Peyer's patch (tissue), 4 donors: ENCODE results near the gene CFAP20DC.

Experiments used
- CTCF ChIP-seq, 6 experiments: fragments of 450-650 bp in 4 of 6; fragments of 200-600 bp in 2 of 6; sonication (generic) in 1 of 6; IDR thresholded peaks; one replicate each; pipeline ENCODE4 v1.5.1; 2017 to 2019; ENCODE audit warnings: antibody characterized with exemption in 6 of 6, mild to moderate bottlenecking in 3 of 6, moderate library complexity in 1 of 6
- POLR2A ChIP-seq, 2 donors: fragments of 450-650 bp; IDR thresholded peaks; one replicate each; pipeline ENCODE4 v1.5.1; 2017; ENCODE audit warnings: antibody characterized with exemption in 2 of 2, mild to moderate bottlenecking in 2 of 2, moderate library complexity in 2 of 2

- TF ChIP-seq CTCF (IDR thresholded peaks at IDR 0.05) (no peak), POLR2A (IDR thresholded peaks at IDR 0.05) (no peak)
Observed at GRCh38 chr3:58769065-58769464, 280.8 kb downstream of the CFAP20DC start.
